ENCODE data around the gene GNB1L. TPM values are rescaled to one million over a fixed set of nuclear protein-coding genes. Genes with fewer than 3 reads are reported as not detected.

Gene GNB1L
- total and polyA plus RNA-seq, 2 donors (not counting 1 experiment from before 2014, with no cell fraction given) = 6.6 to 12.1 TPM

DNA sequence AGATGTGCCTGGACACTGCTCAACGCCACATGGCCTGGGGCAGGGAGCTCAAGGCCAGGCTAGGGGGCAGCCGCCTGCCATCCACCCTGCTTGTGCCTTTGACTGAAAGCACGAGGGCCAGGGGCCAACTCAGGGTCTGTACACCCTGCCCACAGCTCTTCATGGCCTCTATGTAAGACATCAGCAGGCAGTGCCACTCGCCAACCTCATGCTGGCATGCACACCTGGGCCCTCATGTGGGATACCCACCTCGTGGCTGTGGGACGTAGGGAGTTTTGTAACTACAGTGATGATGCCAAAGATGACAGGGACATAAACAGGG lies 68.4 kb downstream of the GNB1L start:
- intact Hi-C loops (cut with micrococcal nuclease) = no loop called here
- no peak overlapping the region for H2AFZ ChIP-seq (ENCODE audit: insufficient read depth, low read depth, low read length, poor library complexity, severe bottlenecking)
- H3K36me3 ChIP-seq (replicated peaks in 1 of 2; ENCODE audit: control extremely low read depth in 1 of 2, control insufficient read depth in 1 of 2, extremely low read depth in 1 of 2, insufficient read depth in 2 of 2, low read length in 1 of 2) = peaks cover 0 to 3% of the 10 kb centered on the region in 2 experiments
- Mint-ChIP-seq H3K27ac (no peak overlapping the region), H3K4me3 (no peak overlapping the region), H3K9me3 (ENCODE audit: insufficient read depth) (no peaks in the 10 kb centered on the region), H3K4me1 (no peaks in the 10 kb centered on the region), H3K27me3 (peaks cover 3% of the 10 kb centered on the region)
- ChIA-PET POLR2A (no interaction called here), CTCF (interaction anchor here (1.1 kb wide), 1 partner anchor 30 kb away, joined by 4 read pairs; no protein-coding TSS in a partner anchor)
- no peak for TF ChIP-seq CTCF (IDR thresholded peaks at IDR 0.05)
- TF ChIP-seq EZH2 (IDR thresholded peaks at IDR 0.05; ENCODE audit: borderline replicate concordance, insufficient read depth, low read depth, low read length, poor library complexity, severe bottlenecking) = no peak
- no peak for ATAC-seq (ENCODE audit: low read depth)
- peaks cover 0 to 10% (median 0%) of the 10 kb centered on the region in 4 experiments for H3K27me3 ChIP-seq (replicated peaks in 1 of 4; ENCODE audit: control extremely low read depth in 1 of 4, control insufficient read depth in 3 of 4, insufficient read depth in 4 of 4, low read length in 3 of 4)
- DNase-seq = no peak
- H3K27ac ChIP-seq (ENCODE audit: low read length in 2 of 2) = no peak overlapping the region
- 82% methylated on average over 5 of the region's 6 CpGs for WGBS (ENCODE audit: insufficient coverage)
- H3K9ac ChIP-seq (ENCODE audit: low read length) = no peak overlapping the region
- H3K4me2 ChIP-seq (replicated peaks; ENCODE audit: low read depth, low read length, poor library complexity, severe bottlenecking) = no peak overlapping the region
- no peaks in the 10 kb centered on the region for H4K20me1 ChIP-seq (ENCODE audit: control insufficient read depth, insufficient read depth, low read length, poor library complexity, severe bottlenecking)
- no peak overlapping the region for H3K4me3 ChIP-seq (ENCODE audit: control extremely low read depth in 1 of 5, extremely low read depth in 1 of 5, insufficient read depth in 1 of 5, low read depth in 2 of 5, low read length in 4 of 5)
- no peaks in the 10 kb centered on the region for H3K4me1 ChIP-seq (ENCODE audit: control insufficient read depth in 2 of 2, insufficient read depth in 2 of 2, low read length in 2 of 2)
- H3K79me2 ChIP-seq (ENCODE audit: control insufficient read depth, insufficient read depth, low read length) = no peaks in the 10 kb centered on the region
- H3K9me3 ChIP-seq (ENCODE audit: control extremely low read depth in 1 of 3, control insufficient read depth in 2 of 3, insufficient read depth in 1 of 3, low read length in 2 of 3) = peaks cover 0 to 7% (median 0%) of the 10 kb centered on the region in 3 donors

GRCh38 chr22:19785461-19786263 lies 69.0 kb downstream of the GNB1L start:
- Mint-ChIP-seq H3K27me3 (peaks cover 3% of the 10 kb centered on the region), H3K4me3 (no peak overlapping the region), H3K9me3 (ENCODE audit: insufficient read depth) (no peaks in the 10 kb centered on the region), H3K4me1 (peaks cover 1% of the 10 kb centered on the region), H3K27ac (no peak overlapping the region)
- Histone ChIP-seq H3K4me1 (ENCODE audit: control insufficient read depth in 2 of 2, insufficient read depth in 2 of 2, low read length in 2 of 2) (no peaks in the 10 kb centered on the region), H4K20me1 (ENCODE audit: control insufficient read depth, insufficient read depth, low read length, poor library complexity, severe bottlenecking) (no peaks in the 10 kb centered on the region), H3K27me3 (replicated peaks in 1 of 4; ENCODE audit: control extremely low read depth in 1 of 4, control insufficient read depth in 3 of 4, insufficient read depth in 4 of 4, low read length in 3 of 4) (peaks cover 0 to 10% (median 0%) of the 10 kb centered on the region in 4 experiments), H3K9ac (ENCODE audit: low read length) (no peak overlapping the region), H2AFZ (ENCODE audit: insufficient read depth, low read depth, low read length, poor library complexity, severe bottlenecking) (no peak overlapping the region), H3K36me3 (replicated peaks in 1 of 2; ENCODE audit: control extremely low read depth in 1 of 2, control insufficient read depth in 1 of 2, extremely low read depth in 1 of 2, insufficient read depth in 2 of 2, low read length in 1 of 2) (peaks cover 0 to 3% of the 10 kb centered on the region in 2 experiments), H3K9me3 (ENCODE audit: control extremely low read depth in 1 of 3, control insufficient read depth in 2 of 3, insufficient read depth in 1 of 3, low read length in 2 of 3) (peaks cover 0 to 7% (median 0%) of the 10 kb centered on the region in 3 donors), H3K27ac (ENCODE audit: low read length in 2 of 2) (no peak overlapping the region), H3K79me2 (ENCODE audit: control insufficient read depth, insufficient read depth, low read length) (no peaks in the 10 kb centered on the region), H3K4me3 (ENCODE audit: control extremely low read depth in 1 of 5, extremely low read depth in 1 of 5, insufficient read depth in 1 of 5, low read depth in 2 of 5, low read length in 4 of 5) (no peak overlapping the region), H3K4me2 (replicated peaks; ENCODE audit: low read depth, low read length, poor library complexity, severe bottlenecking) (no peak overlapping the region)
- ChIA-PET POLR2A (no interaction called here), CTCF (interaction anchor here (1.1 kb wide), 1 partner anchor 29 kb away, joined by 4 read pairs; no protein-coding TSS in a partner anchor)
- 96% methylated on average over 18 of the region's 22 CpGs for WGBS (ENCODE audit: insufficient coverage)
- ATAC-seq (ENCODE audit: low read depth) (no peak), DNase-seq (no peak)
- intact Hi-C loops (cut with micrococcal nuclease) = no loop called here
- TF ChIP-seq CTCF (IDR thresholded peaks at IDR 0.05) (no peak), EZH2 (IDR thresholded peaks at IDR 0.05; ENCODE audit: borderline replicate concordance, insufficient read depth, low read depth, low read length, poor library complexity, severe bottlenecking) (no peak)

All from B cell (primary cell).